Mesenchymal stem cell (in vitro differentiated cells and primary cell): ENCODE measurements around the gene VKORC1L1.
A peak's percentile ranks its signal among the peaks of the same experiment; 100 is the strongest.

ENCODE experiments used
- DNase-seq: peaks from one replicate; pipeline ENCODE4 v3.0.0-alpha.2; 2013
- H2AFZ ChIP-seq: one replicate; pipeline ENCODE4 v1.6.1; 2013; ENCODE audit warnings: low read depth, mild to moderate bottlenecking, control low read depth, inconsistent platforms, low read length, moderate library complexity
- H2AK5ac ChIP-seq: 2 replicates; pipeline ENCODE4 v1.6.1; 2013; ENCODE audit warnings: low read length, moderate library complexity, mild to moderate bottlenecking, inconsistent platforms; ENCODE audit not compliant: severe bottlenecking
- H2BK120ac ChIP-seq: one replicate; pipeline ENCODE4 v1.6.1; 2013; ENCODE audit warnings: low read depth, mild to moderate bottlenecking, inconsistent platforms, low read length, moderate library complexity
- H2BK12ac ChIP-seq, 2 experiments: one replicate each; pipeline ENCODE4 v1.6.1; 2013; ENCODE audit warnings: inconsistent platforms in 2 of 2, low read length in 2 of 2, mild to moderate bottlenecking in 2 of 2, moderate library complexity in 2 of 2, control low read depth in 1 of 2
- H2BK15ac ChIP-seq: one replicate; pipeline ENCODE4 v1.6.1; 2013; ENCODE audit warnings: mild to moderate bottlenecking, low read depth, inconsistent platforms; ENCODE audit not compliant: poor library complexity, severe bottlenecking
- H2BK5ac ChIP-seq: 2 replicates; pipeline ENCODE4 v1.6.1; 2013; ENCODE audit warnings: low read depth, mild to moderate bottlenecking, low read length, control low read depth, inconsistent platforms; ENCODE audit not compliant: poor library complexity, severe bottlenecking
- H3K14ac ChIP-seq, 2 experiments: one replicate each; pipeline ENCODE4 v1.6.1; 2013; ENCODE audit warnings: inconsistent platforms in 2 of 2, low read length in 2 of 2, control low read depth in 1 of 2, mild to moderate bottlenecking in 1 of 2, moderate library complexity in 1 of 2
- H3K18ac ChIP-seq, 2 experiments: one replicate each; pipeline ENCODE4 v1.6.1; 2013; ENCODE audit warnings: inconsistent platforms in 2 of 2, low read length in 2 of 2, control low read depth in 1 of 2, low read depth in 1 of 2, mild to moderate bottlenecking in 1 of 2
- H3K23ac ChIP-seq, 2 experiments: one replicate each; pipeline ENCODE4 v1.6.1; 2013; ENCODE audit warnings: inconsistent platforms in 2 of 2, low read length in 2 of 2, mild to moderate bottlenecking in 2 of 2, moderate library complexity in 2 of 2, control low read depth in 1 of 2
- H3K27ac ChIP-seq: 2 replicates; pipeline ENCODE4 v1.5.1; 2013; ENCODE audit warnings: mild to moderate bottlenecking, moderate library complexity, low read length, control low read depth, inconsistent platforms; ENCODE audit not compliant: poor library complexity, severe bottlenecking
- H3K27me3 ChIP-seq, 2 experiments: 2 replicates each; pipeline versions ENCODE4 v1.6.1 to v1.7.0; 2013; ENCODE audit warnings: low read length in 2 of 2, mild to moderate bottlenecking in 2 of 2, moderate library complexity in 2 of 2, control low read depth in 1 of 2, inconsistent platforms in 1 of 2; ENCODE audit not compliant: control insufficient read depth in 1 of 2, insufficient read depth in 1 of 2
- H3K36me3 ChIP-seq, 2 experiments: 2 replicates each; pipeline versions ENCODE4 v1.6.1 to v1.7.0; 2013; ENCODE audit warnings: low read length in 2 of 2, control low read depth in 1 of 2, inconsistent platforms in 1 of 2, low read depth in 1 of 2, mild to moderate bottlenecking in 1 of 2; ENCODE audit not compliant: insufficient read depth in 2 of 2, control insufficient read depth in 1 of 2
- H3K4ac ChIP-seq, 2 experiments: one replicate each; pipeline ENCODE4 v1.6.1; 2013; ENCODE audit warnings: inconsistent platforms in 2 of 2, low read length in 2 of 2, mild to moderate bottlenecking in 2 of 2, moderate library complexity in 2 of 2, control low read depth in 1 of 2, low read depth in 1 of 2
- H3K4me1 ChIP-seq: 2 replicates; pipeline ENCODE4 v1.6.1; 2013; ENCODE audit warnings: low read depth, low read length, control low read depth; ENCODE audit not compliant: control insufficient read depth, insufficient read depth
- H3K4me2 ChIP-seq: 2 replicates; pipeline ENCODE4 v1.6.1; 2013; ENCODE audit warnings: low read length, mild to moderate bottlenecking, inconsistent platforms; ENCODE audit not compliant: poor library complexity, severe bottlenecking
- H3K4me3 ChIP-seq, 2 experiments: 2 replicates each; pipeline versions ENCODE4 v1.5.1 to v1.7.0; 2013; ENCODE audit warnings: low read length in 2 of 2, mild to moderate bottlenecking in 2 of 2, control low read depth in 1 of 2, low read depth in 1 of 2; ENCODE audit not compliant: insufficient read depth in 1 of 2
- H3K79me1 ChIP-seq: replicated peaks from 2 replicates; pipeline ENCODE4 v1.6.1; 2013; ENCODE audit warnings: mild to moderate bottlenecking, control low read depth, low read length, inconsistent platforms; ENCODE audit not compliant: poor library complexity, severe bottlenecking
- H3K9ac ChIP-seq: 2 replicates; pipeline ENCODE4 v1.7.0; 2013; ENCODE audit warnings: mild to moderate bottlenecking, low read length, moderate library complexity
- H3K9me3 ChIP-seq: 2 replicates; pipeline ENCODE4 v1.7.0; 2013; ENCODE audit warnings: mild to moderate bottlenecking, low read length; ENCODE audit not compliant: control insufficient read depth
- H4K8ac ChIP-seq: one replicate; pipeline ENCODE4 v1.6.1; 2013; ENCODE audit warnings: inconsistent platforms, mild to moderate bottlenecking, low read length, moderate library complexity
- H4K91ac ChIP-seq: one replicate; pipeline ENCODE4 v1.6.1; 2013; ENCODE audit warnings: mild to moderate bottlenecking, low read length, inconsistent platforms
- WGBS: methylation state at CpG from one replicate; pipeline ENCODE4 v1.1.7; 2013; ENCODE audit warnings: mixed read lengths; 5-methylcytosine and 5-hydroxymethylcytosine counted together

The VKORC1L1 gene

DNA sequence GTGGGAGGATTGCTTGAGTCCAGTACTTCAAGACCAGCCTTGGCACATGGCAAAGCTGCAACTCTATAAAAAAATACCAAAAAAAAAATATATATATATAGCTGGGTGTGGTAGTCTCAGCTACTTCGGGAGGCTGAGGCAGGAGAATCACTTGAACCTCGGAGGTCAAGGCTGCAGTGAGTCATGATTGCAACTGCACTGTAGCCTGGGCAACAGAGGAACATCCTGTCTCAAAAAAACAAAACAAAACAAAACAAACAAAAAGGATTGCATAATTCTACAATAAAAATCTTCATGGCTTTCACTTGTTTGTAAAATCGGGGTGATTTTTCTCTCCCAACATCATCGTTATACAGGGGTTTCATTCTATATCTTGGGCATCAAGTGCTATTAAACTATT lies 74.0 kb downstream of the VKORC1L1 start:
- Histone ChIP-seq H2BK15ac (no peak overlapping the region), H3K18ac (no peak overlapping the region), H2AFZ (no peak overlapping the region), H2BK5ac (no peak overlapping the region), H3K27ac (no peak overlapping the region), H3K4me2 (no peak overlapping the region), H3K4ac (no peak overlapping the region), H3K27me3 (no peaks in the 10 kb centered on the region), H2BK120ac (no peak overlapping the region), H4K91ac (no peak overlapping the region), H3K4me3 (no peak overlapping the region), H3K14ac (no peak overlapping the region), H3K36me3 (no peaks in the 10 kb centered on the region), H3K9ac (peak overlapping the region; percentile 82), H3K23ac (no peak overlapping the region), H2BK12ac (no peak overlapping the region), H3K9me3 (no peaks in the 10 kb centered on the region), H3K79me1 (peaks cover 6% of the 10 kb centered on the region), H3K4me1 (no peaks in the 10 kb centered on the region), H2AK5ac (no peak overlapping the region), H4K8ac (no peak overlapping the region)
- 19% methylated on average over 2 of the region's 4 CpGs for WGBS
- peak; percentile 90 for DNase-seq

DNA sequence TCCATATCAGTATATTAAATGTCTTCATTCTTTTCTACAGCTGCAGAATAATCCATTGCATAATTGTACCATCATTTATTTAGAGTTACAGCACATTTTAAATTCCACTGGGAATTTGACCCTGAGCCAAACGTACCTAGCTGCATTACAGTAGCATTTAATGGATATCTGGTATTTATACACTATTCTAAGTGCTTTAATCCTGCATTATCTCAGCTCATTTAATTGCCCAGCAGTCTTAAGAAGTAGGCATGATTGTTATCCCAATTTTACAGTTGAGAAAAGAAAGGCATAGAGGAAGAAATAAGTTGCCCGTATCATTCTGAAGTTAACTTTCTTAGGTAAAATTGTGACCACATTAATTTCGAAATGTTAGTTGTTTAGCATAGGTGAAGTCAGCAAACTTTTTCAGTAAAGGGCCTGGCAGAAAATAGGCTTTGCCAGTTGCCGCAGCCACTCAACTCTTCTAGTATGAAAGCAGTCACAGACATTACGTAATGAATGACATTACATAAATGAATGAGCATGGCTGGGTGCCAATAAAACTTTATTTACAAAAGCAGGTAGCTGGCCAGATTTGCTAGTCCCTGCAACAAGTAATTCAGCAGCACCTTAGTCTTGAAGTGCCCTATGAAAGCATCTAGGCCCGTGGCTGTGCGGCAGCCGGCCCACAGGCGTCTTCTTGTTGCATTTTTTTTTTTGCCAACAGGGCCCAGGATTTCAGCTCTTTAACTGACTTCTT lies 79.1 kb downstream of the VKORC1L1 start:
- Histone ChIP-seq H4K8ac (peak overlapping the region; percentile 24), H3K4ac (no peak overlapping the region), H2BK120ac (no peak overlapping the region), H3K9ac (no peak overlapping the region), H2BK12ac (no peak overlapping the region), H3K79me1 (peaks cover 16% of the 10 kb centered on the region), H2AFZ (no peak overlapping the region), H3K27ac (no peak overlapping the region), H3K9me3 (no peaks in the 10 kb centered on the region), H3K4me3 (no peak overlapping the region), H2BK15ac (no peak overlapping the region), H2BK5ac (no peak overlapping the region), H3K14ac (no peak overlapping the region), H3K18ac (no peak overlapping the region), H3K4me2 (no peak overlapping the region), H4K91ac (no peak overlapping the region), H3K4me1 (no peaks in the 10 kb centered on the region), H3K23ac (no peak overlapping the region), H3K36me3 (peaks cover 8 to 31% of the 10 kb centered on the region in 2 experiments), H2AK5ac (no peak overlapping the region), H3K27me3 (no peaks in the 10 kb centered on the region)
- WGBS = 96% methylated on average over 6 of the region's 9 CpGs
- DNase-seq = no peak

DNA sequence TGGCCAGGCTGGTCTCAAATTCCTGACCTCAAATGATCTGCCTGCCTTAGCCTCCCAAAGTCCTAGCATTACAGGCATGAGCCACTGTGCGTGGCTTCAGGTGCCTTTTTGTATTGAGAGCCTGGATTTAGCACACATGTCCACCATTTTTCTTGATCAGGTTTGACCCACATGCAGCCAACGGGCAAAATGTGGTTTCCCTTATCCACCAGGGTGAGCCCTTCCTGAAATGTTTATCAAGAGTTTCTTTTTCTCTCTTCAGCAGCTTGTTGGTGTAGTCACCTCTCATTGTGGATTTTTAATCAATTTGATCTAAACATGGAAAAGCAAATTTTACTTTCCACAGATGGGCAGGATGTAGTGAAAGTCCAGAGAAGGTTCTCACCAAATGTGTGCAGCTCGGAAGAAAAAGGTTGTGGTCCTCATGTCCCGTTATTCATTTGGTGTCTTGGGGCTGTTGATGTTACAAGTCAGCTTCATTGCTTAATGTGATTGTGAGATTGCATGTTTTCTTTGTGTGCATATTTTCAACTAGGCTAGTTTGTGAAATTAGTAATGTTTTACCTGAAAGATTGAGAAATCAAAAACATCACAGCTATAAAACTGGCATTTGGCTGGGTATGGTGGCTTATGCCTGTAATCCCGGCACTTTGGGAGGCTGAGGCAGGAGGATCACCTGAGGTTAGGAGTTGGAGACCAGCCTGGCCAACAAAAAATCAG lies 80.3 kb downstream of the VKORC1L1 start:
- H2BK15ac ChIP-seq = no peak overlapping the region
- H3K27ac ChIP-seq = no peak overlapping the region
- DNase-seq = no peak
- H3K9me3 ChIP-seq = no peaks in the 10 kb centered on the region
- peaks cover 12% of the 10 kb centered on the region for H3K79me1 ChIP-seq
- H3K27me3 ChIP-seq = no peaks in the 10 kb centered on the region
- H3K36me3 ChIP-seq = peaks cover 8 to 36% of the 10 kb centered on the region in 2 experiments
- no peak overlapping the region for H3K23ac ChIP-seq
- no peak overlapping the region for H3K14ac ChIP-seq
- H2BK12ac ChIP-seq = no peak overlapping the region
- WGBS = 93% methylated on average over 5 of the region's 5 CpGs
- H3K18ac ChIP-seq = no peak overlapping the region
- H4K8ac ChIP-seq = no peak overlapping the region
- no peak overlapping the region for H4K91ac ChIP-seq
- H2AK5ac ChIP-seq = no peak overlapping the region
- no peak overlapping the region for H3K4me3 ChIP-seq
- no peak overlapping the region for H3K4me2 ChIP-seq
- H2BK5ac ChIP-seq = no peak overlapping the region
- no peak overlapping the region for H2BK120ac ChIP-seq
- no peak overlapping the region for H3K4ac ChIP-seq
- H3K9ac ChIP-seq = no peak overlapping the region
- no peaks in the 10 kb centered on the region for H3K4me1 ChIP-seq
- no peak overlapping the region for H2AFZ ChIP-seq

DNA sequence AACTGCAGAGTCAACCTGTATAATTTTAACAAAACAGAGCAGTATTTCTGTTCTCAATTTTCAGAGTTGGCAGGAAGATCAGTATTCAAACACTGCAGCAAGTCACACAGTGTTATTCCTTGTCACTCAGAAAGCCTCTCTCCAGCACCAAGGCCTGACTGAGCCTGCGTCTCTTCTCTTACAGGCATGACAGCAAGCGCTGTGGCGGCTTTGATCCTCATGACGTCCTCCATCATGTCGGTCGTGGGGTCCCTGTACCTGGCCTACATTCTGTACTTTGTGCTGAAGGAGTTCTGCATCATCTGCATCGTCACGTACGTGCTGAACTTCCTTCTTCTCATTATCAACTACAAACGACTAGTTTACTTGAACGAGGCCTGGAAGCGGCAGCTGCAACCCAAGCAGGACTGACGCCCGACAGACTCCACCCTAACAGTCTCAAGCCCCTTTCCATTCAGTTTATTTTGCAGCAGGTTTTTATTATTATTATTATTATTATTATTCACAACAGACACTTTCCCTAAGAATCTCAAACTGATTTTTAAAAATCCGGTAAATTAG lies 81.1 kb downstream of the VKORC1L1 start:
- Histone ChIP-seq H4K8ac (no peak overlapping the region), H3K4me3 (no peak overlapping the region), H2AFZ (no peak overlapping the region), H3K4me1 (no peaks in the 10 kb centered on the region), H3K9ac (no peak overlapping the region), H2BK12ac (no peak overlapping the region), H2AK5ac (no peak overlapping the region), H2BK15ac (no peak overlapping the region), H3K9me3 (no peaks in the 10 kb centered on the region), H3K79me1 (peaks cover 12% of the 10 kb centered on the region), H3K27me3 (no peaks in the 10 kb centered on the region), H3K4ac (no peak overlapping the region), H3K14ac (no peak overlapping the region), H2BK120ac (no peak overlapping the region), H3K36me3 (peaks cover 10 to 41% of the 10 kb centered on the region in 2 experiments), H3K23ac (no peak overlapping the region), H3K18ac (no peak overlapping the region), H4K91ac (no peak overlapping the region), H2BK5ac (no peak overlapping the region), H3K27ac (no peak overlapping the region), H3K4me2 (no peak overlapping the region)
- no peak for DNase-seq
- 95% methylated on average over 13 of the region's 15 CpGs for WGBS
